K562 (cell line): ENCODE data around the gene ITPA. TPM values are rescaled to one million over a fixed set of nuclear protein-coding genes. Genes with fewer than 3 reads are reported as not detected.

Experiments used
- ATAC-seq: fragments of 200-7000 bp; cut with Tn5 transposase; 3 replicates; pipeline ENCODE4 v1.9.1; 2020; ENCODE audit warnings: moderate library complexity
- BruUV-seq: library from RNA; stranded (reverse); fragments of 400-500 nt; replicated peaks from 2 replicates; lab custom pipeline; 2021; lab: Mats Ljungman, UMichigan
- CTCF ChIA-PET: fragments of 300-600 bp; formaldehyde crosslinking; extraction: SDS; loops from one replicate; lab custom pipeline; 2021; ENCODE audit warnings: low intra/inter-chr PET ratio; lab: Yijun Ruan, JAX
- POLR2A ChIA-PET: fragments of 300-600, 350-650 bp; sonication (Branson Sonifier 250); formaldehyde crosslinking; extraction: SDS; loops from one replicate; lab custom pipeline; 2021; ENCODE audit warnings: antibody characterized with exemption, inconsistent platforms; lab: Yijun Ruan, JAX
- DNase-seq, 4 experiments: peaks; one replicate each; pipeline versions ENCODE4 v3.0.0 to v3.0.0-alpha.2; 2011 to 2018; ENCODE audit warnings: low spot score in 3 of 4, mixed read lengths in 3 of 4; ENCODE audit errors: extremely low read depth in 1 of 4
- FAIRE-seq: peaks from 2 replicates; lab custom pipeline; 2011; peaks lifted over from hg19 to GRCh38; lab: Jason Lieb, UNC
- H2AFZ ChIP-seq: 2 replicates; pipeline ENCODE4 v1.6.0; 2011; ENCODE audit warnings: low read depth, low read length, control low read depth, inconsistent platforms
- H3K27ac ChIP-seq: fragments of 200-600 bp; 3 replicates; pipeline ENCODE4 v1.8.0; 2011; ENCODE audit warnings: low read depth, mild to moderate bottlenecking, control low read depth, inconsistent platforms, low read length, moderate library complexity, mixed read lengths; ENCODE audit errors: extremely low read depth
- H3K27me3 ChIP-seq, 2 experiments: fragments of 300-600 bp in 1 of 2; 2 replicates in 1 of 2; 3 replicates in 1 of 2; pipeline versions ENCODE4 v1.6.0 to v1.8.0; 2011; ENCODE audit warnings: inconsistent platforms in 2 of 2, low read length in 2 of 2, mild to moderate bottlenecking in 1 of 2, mixed read lengths in 1 of 2, moderate library complexity in 1 of 2; ENCODE audit not compliant: control insufficient read depth in 2 of 2, insufficient read depth in 2 of 2
- H3K36me3 ChIP-seq: fragments of 300-600 bp; 3 replicates; pipeline ENCODE4 v1.8.0; 2011; ENCODE audit warnings: mild to moderate bottlenecking, low read length, inconsistent platforms; ENCODE audit not compliant: control insufficient read depth, insufficient read depth
- H3K4me1 ChIP-seq, 2 experiments: fragments of 200-600 bp in 1 of 2; replicated peaks in 1 of 2; 2 replicates in 1 of 2; 3 replicates in 1 of 2; pipeline versions ENCODE4 v1.5.1 to v1.8.0; 2011; ENCODE audit warnings: inconsistent platforms in 2 of 2, low read length in 2 of 2, mild to moderate bottlenecking in 1 of 2, mixed read lengths in 1 of 2, moderate library complexity in 1 of 2; ENCODE audit not compliant: control insufficient read depth in 2 of 2, insufficient read depth in 2 of 2
- H3K4me2 ChIP-seq: 2 replicates; pipeline ENCODE4 v1.6.1; 2011; ENCODE audit warnings: low read length, control low read depth, inconsistent platforms, mixed read lengths; ENCODE audit not compliant: insufficient read depth
- H3K4me3 ChIP-seq: fragments of 200-600 bp; sonication (generic), shearing (Covaris generic); 2 replicates; pipeline ENCODE4 v1.5.1; 2016; ENCODE audit warnings: control low read depth, inconsistent platforms
- H3K79me2 ChIP-seq: fragments of 200-600 bp; 3 replicates; pipeline ENCODE4 v1.8.0; 2011; ENCODE audit warnings: low read length, inconsistent platforms; ENCODE audit not compliant: control insufficient read depth, insufficient read depth
- H3K9ac ChIP-seq, 2 experiments: 2 replicates each; pipeline versions ENCODE4 v1.6.0 to v1.6.1; 2011; ENCODE audit warnings: low read depth in 2 of 2, low read length in 2 of 2, control low read depth in 1 of 2, inconsistent platforms in 1 of 2, mild to moderate bottlenecking in 1 of 2, mixed read lengths in 1 of 2; ENCODE audit not compliant: insufficient read depth in 1 of 2
- H3K9me1 ChIP-seq: one replicate; pipeline ENCODE4 v1.6.0; 2011; ENCODE audit warnings: inconsistent platforms, mild to moderate bottlenecking, low read length, moderate library complexity; ENCODE audit not compliant: control insufficient read depth, insufficient read depth
- H3K9me3 ChIP-seq: replicated peaks from 2 replicates; pipeline ENCODE4 v1.5.1; 2011; ENCODE audit warnings: low read depth, low read length, inconsistent platforms; ENCODE audit not compliant: control insufficient read depth, insufficient read depth
- H4K20me1 ChIP-seq: replicated peaks from 2 replicates; pipeline ENCODE4 v1.6.1; 2011; ENCODE audit warnings: low read length, inconsistent platforms, mixed read lengths; ENCODE audit not compliant: control insufficient read depth, insufficient read depth
- FOXJ2 ChIP-seq: fragments of 200-800 bp; sonication (Bioruptor generic); IDR thresholded peaks from 2 replicates; pipeline ENCODE4 v1.6.1; 2016; ENCODE audit warnings: missing genetic modification characterization, missing compliant biosample characterization
- HMGN3 ChIP-seq: IDR thresholded peaks from 2 replicates; pipeline ENCODE4 v1.6.1; 2011; ENCODE audit warnings: borderline replicate concordance, low read depth, mild to moderate bottlenecking, mixed read lengths, low read length; ENCODE audit not compliant: insufficient read length; ENCODE audit errors: extremely low read depth
- KLF1 ChIP-seq: fragments of 450-650 bp; IDR thresholded peaks from 2 replicates; pipeline ENCODE4 v1.6.1; 2016; ENCODE audit warnings: missing genetic modification characterization, missing compliant biosample characterization
- TEAD2 ChIP-seq: fragments of 450-650 bp; IDR thresholded peaks from 2 replicates; pipeline ENCODE4 v1.6.1; 2016; ENCODE audit warnings: missing genetic modification characterization, control low read depth, missing compliant biosample characterization
- TRIM24 ChIP-seq, 2 experiments: fragments of 450-650 bp; IDR thresholded peaks; 2 replicates each; pipeline ENCODE4 v1.6.1; 2016
- YY1 ChIP-seq, 3 experiments: IDR thresholded peaks; 2 replicates each; pipeline ENCODE4 v1.6.1; 2011; ENCODE audit warnings: low read length in 2 of 3, mild to moderate bottlenecking in 2 of 3, moderate library complexity in 2 of 3, borderline replicate concordance in 1 of 3, control low read depth in 1 of 3, low read depth in 1 of 3; ENCODE audit not compliant: insufficient read depth in 3 of 3, insufficient replicate concordance in 2 of 3, control insufficient read depth in 1 of 3, insufficient read length in 1 of 3; ENCODE audit errors: extremely low read depth in 1 of 3
- ZC3H11A ChIP-seq: IDR thresholded peaks from 2 replicates; pipeline ENCODE4 v1.6.1; 2012; ENCODE audit warnings: low read depth, low read length, improper control_type of control experiment
- ZNF507 ChIP-seq: conservative IDR thresholded peaks from 2 replicates; pipeline ENCODE4 v1.6.1; 2017; ENCODE audit warnings: missing genetic modification characterization, missing compliant biosample characterization
- ZNF561 ChIP-seq: fragments of 450-650 bp; formaldehyde crosslinking; conservative IDR thresholded peaks from 2 replicates; pipeline ENCODE4 v1.4.0; 2020; ENCODE audit warnings: mild to moderate bottlenecking, moderate library complexity
- WGBS: fragments of 100-300 bp; shearing (Covaris generic); methylation state at CpG from one replicate; pipeline ENCODE4 v1.1.6; 2016; ENCODE audit warnings: low coverage, mixed read lengths; ENCODE audit not compliant: insufficient coverage; ENCODE audit errors: missing lambda C conversion rate; 5-methylcytosine and 5-hydroxymethylcytosine counted together
- in situ Hi-C: fragments of 300-500 bp; cut with MboI; formaldehyde crosslinking; loops from 4 replicates; pipeline ENCODE4 v1.15.0; 2018; ENCODE audit warnings: inconsistent platforms, mixed read lengths
- intact Hi-C: fragments of 100-400 bp; cut with micrococcal nuclease; formaldehyde crosslinking; loops from 2 replicates; pipeline ENCODE4 v1.14.2; 2022
- polyA plus RNA-seq, 8 experiments: library from polyadenylated mRNA; depleted of rRNA in 4 of 8; stranded (reverse) in 5 of 8; unstranded in 3 of 8; fragments of >200 nt; fragmentation: Nextera tagmentation in 2 of 8; fragmentation: Illumina TruSeq in 1 of 8; extraction: Ambion mirVana in 2 of 8; extraction: Trizol in 1 of 8; gene quantifications; 2 replicates each; pipeline versions ENCODE4 v1.2.1 to v1.2.3, GENCODE V29; 2011 to 2014; ENCODE audit warnings: inconsistent platforms in 1 of 8, missing spikeins in 1 of 8
- total RNA-seq, 7 experiments: library from RNA; depleted of rRNA in 6 of 7; stranded (reverse); fragments of >200 nt in 6 of 7; fragmentation: Illumina TruSeq in 2 of 7; extraction: Trizol in 2 of 7; gene quantifications; 2 replicates each; pipeline versions ENCODE4 v1.2.1 to v1.2.3, GENCODE V29; 2011 to 2021; ENCODE audit warnings: low replicate concordance in 1 of 7

Gene ITPA
- total and polyA plus RNA-seq, 9 of the 15 experiments (the other 6 are each of a cell fraction or from before 2014, with no cell fraction given), result 5.0 to 79.7 (median 36.7) TPM

- Histone ChIP-seq H2AFZ (no peak overlapping the region), H3K4me1 (peaks cover 0 to 5% of the 10 kb centered on the region in 2 experiments; a peak in 1 of 5 replicates), H4K20me1 (no peaks in the 10 kb centered on the region), H3K9me3 (no peaks in the 10 kb centered on the region), H3K27ac (no peak overlapping the region), H3K36me3 (peaks cover 69% of the 10 kb centered on the region; the same call in 2 of the 3 replicates), H3K4me2 (no peak overlapping the region), H3K9me1 (no peaks in the 10 kb centered on the region), H3K79me2 (no peaks in the 10 kb centered on the region), H3K4me3 (no peak overlapping the region), H3K9ac (no peak overlapping the region), H3K27me3 (no peaks in the 10 kb centered on the region)
- no TSS peak for BruUV-seq
- in situ Hi-C loops, result no loop called here
- ATAC-seq (no peak), FAIRE-seq (no peak), DNase-seq (no peak)
- CTCF ChIA-PET, result no interaction called here
- intact Hi-C loops, result no loop called here
- 98% methylated on average over 12 of the region's 14 CpGs for WGBS
- POLR2A ChIA-PET, result interaction anchor here (0.7 kb wide), 1 partner anchor 8 kb away, joined by 4 read pairs; no protein-coding TSS in a partner anchor
- TF ChIP-seq FOXJ2, result no peak
- no peak for TF ChIP-seq ZNF507 (tag)
- TF ChIP-seq KLF1 (tag), result no peak
- TF ChIP-seq YY1 (IDR thresholded peaks at IDR 0.05; ENCODE audit: borderline replicate concordance in 1 of 3, control insufficient read depth in 1 of 3, extremely low read depth in 1 of 3, insufficient read depth in 3 of 3, insufficient read length in 1 of 3, insufficient replicate concordance in 2 of 3, low read depth in 1 of 3, low read length in 2 of 3), result no peak
- TF ChIP-seq HMGN3, result no peak
- TF ChIP-seq TEAD2 (tag), result no peak
- TF ChIP-seq TRIM24 (IDR thresholded peaks at IDR 0.05), result no peak
- TF ChIP-seq ZNF561 (CRISPR knock-in tag), result no peak
- TF ChIP-seq ZC3H11A, result no peak
Measured at GRCh38 chr20:3193806-3194616, 15.3 kb upstream of the ITPA start.
